Measurements from ENCODE around the gene UBL5.

UBL5 gene

DNA sequence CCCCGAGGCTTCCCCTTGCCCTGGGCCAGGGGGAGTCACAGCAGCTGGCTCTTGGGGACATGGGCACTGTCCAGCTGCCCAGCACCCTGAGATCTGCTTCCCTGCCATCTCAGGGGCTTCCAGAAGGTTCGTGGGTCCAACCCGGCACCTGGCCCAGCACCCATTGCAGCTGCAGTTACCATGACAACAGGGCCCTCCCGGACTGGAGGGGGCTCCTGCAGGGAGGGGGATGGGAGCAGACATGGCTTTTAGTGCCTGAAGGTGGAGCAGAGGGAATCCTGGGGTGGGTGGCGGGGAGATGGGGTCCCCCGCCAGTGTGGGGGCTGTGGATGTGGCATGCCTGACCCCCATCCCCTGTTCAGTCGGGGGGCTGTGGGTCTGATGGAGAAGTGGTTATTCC, 22.1 kb downstream of the UBL5 start:
- POLR2A ChIA-PET: interaction anchor here (1.1 kb wide), 1 partner anchor 15 kb away, joined by 3 read pairs; the partner anchor contains the start of gene PIN1
- no peak for TF ChIP-seq CTBP1 (IDR thresholded peaks at IDR 0.05; ENCODE audit: borderline replicate concordance)
- TF ChIP-seq FOXK2 (IDR thresholded peaks at IDR 0.05): no peak
- TF ChIP-seq BHLHE40 (IDR thresholded peaks at IDR 0.05; ENCODE audit: borderline replicate concordance): no peak
- TF ChIP-seq HDGF (IDR thresholded peaks at IDR 0.05; ENCODE audit: borderline replicate concordance): no peak
- no peak for TF ChIP-seq ARNT (IDR thresholded peaks at IDR 0.05)
- TF ChIP-seq LEF1 (IDR thresholded peaks at IDR 0.05; ENCODE audit: borderline replicate concordance): no peak
- TF ChIP-seq FOXA1 (IDR thresholded peaks at IDR 0.05): no peak
- no peak for TF ChIP-seq FOXM1 (IDR thresholded peaks at IDR 0.05; ENCODE audit: borderline replicate concordance)
- TF ChIP-seq SUZ12 (IDR thresholded peaks at IDR 0.05): no peak
- TF ChIP-seq NFRKB (IDR thresholded peaks at IDR 0.05): no peak
- no peak for TF ChIP-seq TARDBP (IDR thresholded peaks at IDR 0.05)
- no peak for TF ChIP-seq SP1 (IDR thresholded peaks at IDR 0.05)
- TF ChIP-seq ZNF384 (IDR thresholded peaks at IDR 0.05): no peak
- TF ChIP-seq, protein P1, sequence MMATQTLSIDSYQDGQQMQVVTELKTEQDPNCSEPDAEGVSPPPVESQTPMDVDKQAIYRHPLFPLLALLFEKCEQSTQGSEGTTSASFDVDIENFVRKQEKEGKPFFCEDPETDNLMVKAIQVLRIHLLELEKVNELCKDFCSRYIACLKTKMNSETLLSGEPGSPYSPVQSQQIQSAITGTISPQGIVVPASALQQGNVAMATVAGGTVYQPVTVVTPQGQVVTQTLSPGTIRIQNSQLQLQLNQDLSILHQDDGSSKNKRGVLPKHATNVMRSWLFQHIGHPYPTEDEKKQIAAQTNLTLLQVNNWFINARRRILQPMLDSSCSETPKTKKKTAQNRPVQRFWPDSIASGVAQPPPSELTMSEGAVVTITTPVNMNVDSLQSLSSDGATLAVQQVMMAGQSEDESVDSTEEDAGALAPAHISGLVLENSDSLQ (IDR thresholded peaks at IDR 0.05): no peak
- no peak for TF ChIP-seq ELF4 (IDR thresholded peaks at IDR 0.05)
- TF ChIP-seq L3MBTL2 (conservative IDR thresholded peaks at IDR 0.05): no peak
- no peak for DNase-seq (ENCODE audit: extremely low spot score)
- CTCF ChIA-PET: no interaction called here

DNA sequence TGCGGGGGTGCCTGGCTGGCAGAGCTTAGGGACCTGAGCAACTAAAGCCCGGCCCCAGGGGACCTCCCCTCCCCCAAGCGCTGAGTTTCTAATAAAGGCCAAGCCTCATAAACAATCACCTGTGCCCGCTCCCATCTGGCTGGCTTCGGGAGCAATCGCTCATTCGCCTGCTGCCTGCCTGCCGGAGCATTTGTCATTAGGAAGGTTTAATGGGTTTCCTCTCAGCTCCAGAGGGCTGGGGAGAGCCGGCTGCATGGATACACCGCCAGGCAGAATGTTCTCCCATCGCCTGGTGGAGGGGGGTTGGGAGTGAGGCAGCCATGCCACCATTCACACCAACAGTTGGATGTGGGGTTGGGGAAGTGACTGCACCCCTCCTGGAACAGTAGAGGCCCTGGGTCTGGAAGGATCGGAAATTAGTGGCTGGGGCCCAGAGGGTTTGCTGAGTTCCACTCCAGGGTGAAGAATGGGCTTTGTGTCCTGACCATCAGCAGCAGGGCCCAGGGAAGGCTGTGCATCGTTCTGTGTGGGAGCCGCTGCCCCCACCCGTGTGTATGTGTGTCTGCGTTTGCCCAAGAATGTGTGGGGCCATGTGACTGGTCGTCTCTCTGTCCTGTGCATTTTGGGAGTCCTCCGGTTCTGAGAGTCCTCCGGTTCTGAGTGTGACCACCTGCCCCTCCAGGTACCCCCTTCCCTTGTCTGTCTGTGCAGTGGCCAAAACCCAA, 22.7 kb downstream of the UBL5 start:
- no peak for DNase-seq (ENCODE audit: extremely low spot score)
- ChIA-PET CTCF (no interaction called here), POLR2A (no interaction called here)
- TF ChIP-seq FOXA1 (IDR thresholded peaks at IDR 0.05) (no peak), HDGF (IDR thresholded peaks at IDR 0.05; ENCODE audit: borderline replicate concordance) (no peak), L3MBTL2 (conservative IDR thresholded peaks at IDR 0.05) (no peak), ARNT (IDR thresholded peaks at IDR 0.05) (no peak)
- TF ChIP-seq, protein P1 (IDR thresholded peaks at IDR 0.05): no peak

DNA sequence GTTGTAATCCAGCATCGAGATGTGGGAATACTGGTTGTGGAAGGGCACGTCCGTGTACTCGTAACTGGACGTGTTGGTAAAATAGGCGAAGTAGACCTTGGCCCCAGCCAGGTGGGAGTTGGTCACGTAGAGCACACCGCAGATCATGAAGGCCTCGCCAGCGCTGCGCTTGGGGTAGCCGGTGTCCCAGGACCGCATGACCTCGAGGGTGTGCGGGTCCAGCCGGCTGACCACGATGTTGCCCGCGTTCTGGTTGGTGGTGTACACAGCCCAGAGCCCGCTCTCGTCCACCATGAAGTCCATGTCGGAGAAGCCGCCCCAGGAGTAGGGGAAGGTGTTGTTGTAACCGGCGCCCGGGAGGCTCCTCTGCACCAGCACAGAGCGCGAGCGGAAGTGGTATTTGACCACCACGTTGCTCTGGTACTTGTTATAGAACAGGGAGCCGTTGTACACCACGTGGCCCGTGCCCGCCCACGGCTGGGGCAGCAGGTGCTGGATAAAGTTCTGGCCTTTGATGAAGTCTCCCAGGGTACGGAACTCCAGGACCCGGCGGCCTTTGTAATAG, 26.6 kb downstream of the UBL5 start:
- DNase-seq (ENCODE audit: extremely low spot score): no peak
- POLR2A ChIA-PET: no interaction called here
- CTCF ChIA-PET: no interaction called here
- TF ChIP-seq ELF4 (IDR thresholded peaks at IDR 0.05) (no peak), BHLHE40 (IDR thresholded peaks at IDR 0.05; ENCODE audit: borderline replicate concordance) (no peak), ZNF384 (IDR thresholded peaks at IDR 0.05) (no peak), TARDBP (IDR thresholded peaks at IDR 0.05) (no peak), SUZ12 (IDR thresholded peaks at IDR 0.05) (no peak), L3MBTL2 (conservative IDR thresholded peaks at IDR 0.05) (no peak), CTBP1 (IDR thresholded peaks at IDR 0.05; ENCODE audit: borderline replicate concordance) (no peak), FOXM1 (IDR thresholded peaks at IDR 0.05; ENCODE audit: borderline replicate concordance) (no peak), ARNT (IDR thresholded peaks at IDR 0.05) (no peak), FOXK2 (IDR thresholded peaks at IDR 0.05) (no peak), HDGF (IDR thresholded peaks at IDR 0.05; ENCODE audit: borderline replicate concordance) (no peak), NFRKB (IDR thresholded peaks at IDR 0.05) (no peak), SP1 (IDR thresholded peaks at IDR 0.05) (no peak), LEF1 (IDR thresholded peaks at IDR 0.05; ENCODE audit: borderline replicate concordance) (no peak), FOXA1 (IDR thresholded peaks at IDR 0.05) (no peak)
- TF ChIP-seq, protein P1 (IDR thresholded peaks at IDR 0.05): no peak

DNA sequence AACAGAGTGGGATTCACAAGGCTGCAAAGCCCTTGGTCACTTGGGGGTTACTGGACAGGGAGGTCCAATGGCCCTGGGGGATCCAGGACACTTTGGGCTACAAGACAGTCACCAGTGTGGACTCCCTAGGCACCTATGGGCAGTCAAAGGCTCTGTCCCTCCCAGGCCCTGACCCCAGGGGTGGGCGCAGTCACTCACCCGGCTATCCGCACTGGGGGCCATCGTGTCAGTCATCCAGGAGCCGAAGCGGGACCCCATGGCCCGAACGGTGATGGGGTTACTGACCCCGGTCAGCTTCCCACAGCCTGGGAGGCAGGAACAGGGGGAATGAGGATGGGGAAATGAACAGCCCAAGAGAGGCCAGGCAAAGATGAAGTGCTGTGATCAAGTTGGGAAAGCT, 28.9 kb downstream of the UBL5 start:
- POLR2A ChIA-PET: interaction anchor here (1.0 kb wide), 1 partner anchor 28 kb away, joined by 3 read pairs; the partner anchor contains the start of gene UBL5
- TF ChIP-seq TARDBP (IDR thresholded peaks at IDR 0.05) (no peak), SUZ12 (IDR thresholded peaks at IDR 0.05) (no peak), L3MBTL2 (conservative IDR thresholded peaks at IDR 0.05) (no peak), HDGF (IDR thresholded peaks at IDR 0.05; ENCODE audit: borderline replicate concordance) (no peak), FOXM1 (IDR thresholded peaks at IDR 0.05; ENCODE audit: borderline replicate concordance) (no peak), NFRKB (IDR thresholded peaks at IDR 0.05) (no peak)
- CTCF ChIA-PET: no interaction called here
- no peak for DNase-seq (ENCODE audit: extremely low spot score)

DNA sequence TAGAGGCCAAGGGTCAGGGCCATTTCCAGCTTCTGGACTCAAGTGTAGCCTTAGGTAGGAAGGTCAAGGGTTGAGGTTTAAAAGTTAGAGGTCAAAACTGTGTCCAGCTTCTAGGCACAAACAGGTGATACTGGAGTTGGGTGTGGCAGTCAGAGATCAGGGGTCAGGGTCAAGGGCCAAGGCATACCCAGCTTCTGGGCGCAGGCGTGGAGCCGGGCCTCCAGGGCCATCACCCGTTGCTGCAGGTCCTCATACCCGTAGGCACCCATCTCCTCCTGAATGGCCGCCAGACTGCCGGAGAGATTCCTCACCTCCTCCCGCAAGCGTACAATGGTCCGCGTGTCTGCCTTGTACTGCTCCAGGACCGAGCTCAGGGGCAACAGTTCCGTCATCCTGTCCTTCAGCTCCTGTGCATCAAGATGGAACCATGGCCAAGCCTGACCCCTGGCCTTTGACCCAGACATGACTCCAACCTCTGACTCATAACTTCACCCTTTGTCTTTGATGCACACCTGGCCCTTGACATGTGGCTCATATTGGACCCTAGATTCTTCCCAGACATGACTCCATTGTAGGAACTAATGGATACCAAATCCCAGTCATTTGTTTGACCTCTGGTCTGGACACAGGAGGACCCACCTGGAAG, 29.5 kb downstream of the UBL5 start:
- POLR2A ChIA-PET: interaction anchor here (1.0 kb wide), 1 partner anchor 29 kb away, joined by 3 read pairs; the partner anchor contains the start of gene UBL5
- TF ChIP-seq FOXA1 (IDR thresholded peaks at IDR 0.05) (no peak), ELF4 (IDR thresholded peaks at IDR 0.05) (no peak), CTBP1 (IDR thresholded peaks at IDR 0.05; ENCODE audit: borderline replicate concordance) (no peak), TARDBP (IDR thresholded peaks at IDR 0.05) (no peak), L3MBTL2 (conservative IDR thresholded peaks at IDR 0.05) (no peak), SUZ12 (IDR thresholded peaks at IDR 0.05) (no peak), HDGF (IDR thresholded peaks at IDR 0.05; ENCODE audit: borderline replicate concordance) (no peak), BHLHE40 (IDR thresholded peaks at IDR 0.05; ENCODE audit: borderline replicate concordance) (no peak), NFRKB (IDR thresholded peaks at IDR 0.05) (no peak), FOXM1 (IDR thresholded peaks at IDR 0.05; ENCODE audit: borderline replicate concordance) (no peak), LEF1 (IDR thresholded peaks at IDR 0.05; ENCODE audit: borderline replicate concordance) (no peak)
- no peak for DNase-seq (ENCODE audit: extremely low spot score)
- CTCF ChIA-PET: no interaction called here

Measured in HEK293T (cell line).